Fibroblast of peridontal ligament (primary cell): ENCODE measurements around the gene SDC4.
A peak's percentile ranks its signal among the peaks of the same experiment; 100 is the strongest.

Experiments used
- DNase-seq: peaks from one replicate; pipeline ENCODE4 v3.0.0-alpha.2; 2010; ENCODE audit errors: extremely low read depth

Gene SDC4

DNA sequence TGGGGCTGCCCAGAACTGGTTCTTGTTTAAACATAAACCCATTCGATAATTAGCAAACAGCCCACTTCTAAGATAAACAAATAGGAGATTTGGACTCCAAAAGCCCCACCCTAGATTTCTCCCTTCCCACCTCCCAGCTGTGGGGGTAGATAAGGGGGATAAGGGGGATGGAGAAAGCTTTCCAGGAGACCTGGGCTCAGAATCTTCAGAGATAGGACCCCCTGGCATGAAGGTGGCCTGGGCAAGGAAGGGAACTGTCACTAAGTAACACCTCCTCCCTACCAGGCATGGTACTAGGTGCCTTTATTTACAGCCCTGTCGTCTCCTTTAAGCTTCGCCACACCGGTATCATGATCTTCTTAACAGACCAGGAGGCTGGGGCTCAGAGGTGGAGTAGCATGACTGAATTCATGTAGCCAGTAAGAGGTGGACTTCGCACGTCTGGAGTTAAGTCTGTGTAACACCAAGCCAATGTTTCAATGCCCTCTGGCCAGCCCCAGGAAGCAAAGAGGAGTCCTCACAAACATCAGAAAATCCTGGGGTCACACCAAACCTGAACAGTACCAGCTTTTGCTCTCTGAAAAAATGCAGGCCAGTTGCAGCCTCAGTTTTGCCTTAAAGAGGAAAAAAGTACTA lies 4.6 kb downstream of the SDC4 start:
- DNase-seq: no peak

DNA sequence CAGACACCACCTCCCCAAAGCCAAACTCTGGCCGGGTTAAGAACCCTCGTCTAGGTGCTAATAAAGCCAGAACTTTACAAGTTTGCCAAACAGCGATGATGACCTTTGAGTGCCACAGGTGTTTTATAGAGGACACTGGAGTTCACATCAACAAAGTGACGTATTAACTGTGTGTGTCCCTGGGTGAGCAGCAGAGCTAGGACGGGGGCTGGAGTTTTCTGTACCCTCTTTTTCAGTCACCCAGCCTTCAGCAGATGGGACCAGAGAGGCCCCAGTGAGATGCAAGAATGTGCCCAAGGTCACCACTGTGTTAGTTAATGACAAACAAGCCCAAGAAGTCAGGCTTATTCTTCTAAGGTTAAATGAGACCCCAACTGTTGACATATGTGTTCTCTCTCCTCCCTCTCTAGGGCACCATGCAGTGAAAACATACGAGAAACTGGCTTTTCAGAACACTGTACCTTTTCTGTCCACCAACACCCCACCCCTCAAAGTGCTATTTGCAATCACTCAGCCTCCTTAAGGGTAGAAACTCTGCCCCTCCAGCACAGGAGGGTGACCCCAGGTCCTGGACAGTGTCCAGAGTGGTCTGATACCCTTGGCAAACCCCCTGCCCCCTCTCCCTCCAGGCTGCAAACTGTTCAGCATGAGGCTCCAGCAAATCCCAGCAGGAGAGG lies 5.2 kb downstream of the SDC4 start:
- DNase-seq: no peak

DNA sequence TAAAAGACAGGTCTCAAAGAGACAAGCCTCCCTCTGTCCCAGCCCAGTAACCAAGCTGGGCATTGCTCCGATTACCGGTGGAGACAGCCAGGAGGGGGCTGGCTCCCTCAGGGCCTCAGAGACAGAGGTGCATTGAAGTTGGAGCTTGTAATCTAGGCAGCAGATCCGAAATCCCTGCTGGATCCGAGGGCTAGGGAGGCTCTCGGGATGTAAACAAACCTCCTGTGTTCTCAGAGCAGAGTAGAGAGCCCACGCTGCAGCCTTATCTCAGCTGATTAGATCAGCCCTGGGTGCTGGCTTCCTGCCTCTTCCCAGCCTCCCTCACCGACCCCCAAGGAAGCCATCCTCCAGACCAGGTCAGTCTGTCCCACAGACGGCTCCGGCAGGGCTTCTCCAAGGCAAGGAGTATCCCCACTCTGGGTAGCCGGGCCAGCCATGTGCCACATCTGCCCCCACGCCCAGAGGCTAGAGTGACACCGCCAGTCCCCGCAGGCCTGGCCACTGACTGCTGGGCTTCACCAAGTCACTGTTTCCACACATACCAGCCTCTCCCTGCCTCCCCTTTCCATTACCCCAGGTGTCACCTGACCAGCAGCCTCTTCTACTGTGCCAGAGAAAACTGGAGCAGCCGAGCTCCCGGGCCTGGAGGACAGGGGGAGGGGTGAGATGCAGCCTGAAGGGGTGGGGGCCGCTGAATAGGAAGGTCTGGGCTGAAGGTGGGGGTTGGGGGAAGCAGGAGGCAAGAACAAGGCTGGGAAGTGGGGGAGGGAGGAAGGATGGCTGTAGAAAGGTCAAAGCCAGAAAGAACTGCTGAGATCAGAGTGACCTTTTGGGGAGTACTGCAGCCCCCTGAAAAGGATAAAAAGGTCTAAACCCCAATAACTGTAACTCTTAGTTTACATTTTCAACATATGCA lies 6.0 kb downstream of the SDC4 start:
- DNase-seq: no peak

DNA sequence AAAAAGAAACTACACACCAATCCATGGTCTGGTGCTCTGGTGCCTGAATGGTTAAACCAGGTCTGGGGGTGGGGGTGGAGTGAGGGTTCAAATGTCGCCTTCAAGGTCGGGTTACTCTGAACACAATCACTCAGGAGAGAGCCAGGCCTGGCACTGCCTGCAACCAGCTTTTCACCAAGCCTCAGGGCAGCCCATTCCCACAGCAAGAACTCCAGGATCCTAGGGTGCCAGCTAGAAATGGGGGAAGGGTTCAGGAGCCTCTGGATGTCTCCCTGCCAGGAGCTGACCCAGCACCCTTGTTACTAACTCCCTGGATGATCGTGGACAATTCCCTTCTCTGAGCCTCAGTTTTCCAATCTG lies 6.7 kb downstream of the SDC4 start:
- no peak for DNase-seq

DNA sequence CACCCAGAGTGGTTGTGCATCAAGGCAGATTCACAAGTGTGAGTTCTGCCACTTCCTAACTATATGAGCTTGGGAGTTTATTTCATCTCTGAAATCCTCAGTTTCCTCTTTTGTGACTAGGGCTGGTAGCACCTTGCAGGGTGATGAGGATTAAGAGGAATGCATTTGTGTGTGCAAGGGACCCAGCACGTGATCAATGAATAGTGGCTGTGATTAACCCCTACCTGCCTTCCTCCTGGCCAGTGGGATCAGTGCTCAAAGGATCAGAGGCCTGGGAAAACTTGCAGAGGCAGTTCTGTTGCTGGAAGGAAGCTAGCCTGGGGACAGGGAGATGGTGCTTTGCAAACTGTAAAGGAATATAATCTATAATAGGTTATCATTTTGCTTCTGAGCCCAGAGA lies 7.3 kb downstream of the SDC4 start:
- DNase-seq: no peak

DNA sequence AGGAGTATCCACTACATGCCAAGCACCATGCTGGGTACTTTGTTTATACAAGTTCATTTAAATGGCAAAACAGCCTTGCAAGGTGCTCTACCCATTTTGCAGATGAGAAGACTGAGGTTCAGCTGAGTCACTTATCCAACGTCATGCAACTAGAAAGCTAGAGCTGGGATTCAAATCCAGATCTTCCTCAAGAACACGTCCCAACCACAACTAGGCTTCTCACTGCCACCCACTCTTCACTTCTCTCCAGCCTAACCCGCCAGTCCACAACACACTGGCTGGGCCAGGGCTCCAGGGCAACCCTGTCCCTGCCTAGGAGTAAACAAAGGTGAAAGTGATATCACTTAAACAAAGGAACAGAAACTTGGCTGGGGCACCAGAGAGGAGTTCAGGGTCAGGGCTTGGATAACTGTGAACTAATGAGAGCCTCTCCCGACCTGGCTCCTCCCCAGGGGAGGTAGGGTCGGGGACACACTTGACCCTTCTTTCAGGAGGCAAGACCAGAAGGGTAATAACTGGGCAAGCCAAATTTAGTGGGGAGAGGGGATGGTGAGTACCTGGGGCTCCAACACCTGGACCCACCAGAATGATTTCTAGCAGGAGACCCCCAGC lies 7.9 kb downstream of the SDC4 start:
- DNase-seq: no peak

DNA sequence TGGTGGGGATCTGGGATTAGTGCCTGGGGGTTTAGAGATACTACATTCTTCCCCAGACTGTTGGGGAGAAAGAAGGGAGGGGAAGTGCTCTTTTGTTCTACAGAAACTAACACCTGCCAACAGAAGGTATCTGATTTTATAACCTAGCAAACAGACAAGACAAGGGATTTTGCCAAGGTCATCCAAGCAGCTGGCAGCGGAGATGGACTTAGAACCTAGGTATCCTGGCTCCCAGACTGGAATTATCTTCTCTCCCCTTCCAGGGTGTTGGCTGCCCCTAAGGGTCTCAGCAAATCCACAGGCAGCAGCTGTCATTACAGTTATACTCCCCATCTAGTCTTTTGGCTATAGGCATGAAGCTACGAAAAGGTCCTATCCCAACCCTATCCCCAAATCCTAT lies 8.4 kb downstream of the SDC4 start:
- no peak for DNase-seq

DNA sequence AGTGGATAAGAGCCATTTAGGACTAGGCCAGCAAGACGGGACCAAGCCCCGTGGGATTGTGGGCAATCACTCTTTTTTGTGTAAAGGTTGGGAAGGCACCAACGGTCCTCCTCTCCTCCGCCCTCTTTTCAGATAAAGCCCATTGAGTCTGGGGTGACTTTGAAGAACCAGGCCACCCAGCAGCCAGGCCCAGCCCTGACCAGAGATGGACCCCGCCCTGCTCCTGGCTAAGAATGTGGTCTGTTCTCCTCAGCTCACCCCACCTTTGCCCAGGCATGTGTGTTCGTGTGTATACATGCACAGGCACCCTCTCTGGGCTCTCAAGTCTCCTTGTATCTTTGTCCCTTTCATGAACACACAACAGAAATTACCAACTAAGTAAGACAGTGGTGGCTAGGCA lies 9.1 kb downstream of the SDC4 start:
- no peak for DNase-seq

DNA sequence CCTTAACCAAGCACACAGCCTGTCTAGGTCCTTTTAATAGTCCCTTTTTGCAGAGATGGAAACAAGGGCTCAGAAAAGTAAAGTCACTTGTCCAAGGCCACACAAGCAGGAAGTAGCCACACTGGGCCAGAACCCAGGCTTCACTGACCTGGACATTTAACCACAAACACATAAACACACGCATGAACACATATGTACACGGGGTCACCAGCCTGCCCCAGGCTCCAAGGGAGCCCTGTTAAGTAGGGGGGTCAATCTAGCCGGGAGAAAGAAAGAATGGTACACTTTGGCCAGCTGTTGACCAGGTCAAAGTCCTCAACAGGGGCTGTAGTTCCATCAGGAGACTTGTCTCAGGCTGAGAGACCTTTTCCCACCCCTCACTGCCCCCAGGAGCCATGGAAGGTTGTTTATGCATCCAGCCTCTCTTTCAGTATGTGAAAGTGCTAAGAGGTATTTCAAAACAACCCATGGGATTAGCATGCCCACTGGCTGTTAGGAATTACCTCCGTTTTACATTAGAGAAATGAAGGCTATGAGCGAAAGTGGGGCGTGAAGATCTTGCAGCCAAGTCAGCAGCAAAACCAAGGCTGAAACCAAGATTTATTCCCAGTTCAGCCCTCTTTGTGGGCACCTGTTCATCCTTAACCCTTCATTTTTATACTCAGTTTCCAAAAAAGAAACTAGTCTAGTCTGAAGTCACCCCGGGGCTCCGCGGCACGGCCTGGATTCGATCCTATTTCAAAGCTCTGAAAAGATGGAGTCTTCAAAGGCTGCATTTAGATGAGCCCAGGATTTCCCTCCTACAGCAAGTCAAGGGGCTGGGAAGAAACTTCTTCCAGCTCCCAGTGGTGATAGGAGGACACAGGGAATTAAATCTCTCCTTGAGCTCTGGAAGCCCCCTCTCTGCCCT lies 9.8 kb downstream of the SDC4 start:
- peak; percentile 56 for DNase-seq

DNA sequence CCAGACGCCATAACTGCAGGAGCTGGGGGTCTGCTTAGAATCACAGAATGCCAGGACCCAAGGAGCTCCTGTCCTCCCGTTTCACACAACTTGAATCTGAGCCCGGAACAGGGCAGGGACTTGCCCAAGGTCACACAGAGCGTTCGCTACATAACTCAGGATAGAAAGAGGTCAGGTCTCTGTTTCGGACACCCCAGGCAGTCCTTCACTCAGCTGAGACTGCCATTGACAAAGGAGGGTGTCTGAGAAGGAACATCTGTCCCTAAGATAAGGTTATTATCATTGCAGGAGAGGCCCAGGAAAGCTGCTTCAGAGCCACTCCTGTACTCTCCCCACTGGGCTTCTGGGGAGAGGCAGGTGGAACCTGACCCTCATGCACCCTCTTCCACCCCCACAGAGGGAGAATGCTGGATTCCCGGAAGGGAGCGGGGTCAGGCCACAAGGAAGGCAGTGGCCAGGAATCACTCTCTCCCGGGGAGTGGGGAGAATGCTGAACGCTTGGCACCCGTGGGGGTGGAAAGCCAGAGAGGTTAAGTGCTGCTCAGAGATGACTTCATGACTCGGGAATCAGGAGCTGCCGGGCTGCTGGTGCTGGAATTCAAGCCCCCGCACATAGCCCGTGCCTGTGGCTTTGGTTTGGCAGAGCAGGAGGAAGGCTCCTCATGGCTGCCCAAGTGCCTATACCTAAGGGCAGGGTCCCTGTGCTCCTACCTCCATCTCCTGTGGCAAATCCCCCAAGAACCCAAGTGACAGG lies 10.7 kb downstream of the SDC4 start:
- peak; percentile 92 for DNase-seq

DNA sequence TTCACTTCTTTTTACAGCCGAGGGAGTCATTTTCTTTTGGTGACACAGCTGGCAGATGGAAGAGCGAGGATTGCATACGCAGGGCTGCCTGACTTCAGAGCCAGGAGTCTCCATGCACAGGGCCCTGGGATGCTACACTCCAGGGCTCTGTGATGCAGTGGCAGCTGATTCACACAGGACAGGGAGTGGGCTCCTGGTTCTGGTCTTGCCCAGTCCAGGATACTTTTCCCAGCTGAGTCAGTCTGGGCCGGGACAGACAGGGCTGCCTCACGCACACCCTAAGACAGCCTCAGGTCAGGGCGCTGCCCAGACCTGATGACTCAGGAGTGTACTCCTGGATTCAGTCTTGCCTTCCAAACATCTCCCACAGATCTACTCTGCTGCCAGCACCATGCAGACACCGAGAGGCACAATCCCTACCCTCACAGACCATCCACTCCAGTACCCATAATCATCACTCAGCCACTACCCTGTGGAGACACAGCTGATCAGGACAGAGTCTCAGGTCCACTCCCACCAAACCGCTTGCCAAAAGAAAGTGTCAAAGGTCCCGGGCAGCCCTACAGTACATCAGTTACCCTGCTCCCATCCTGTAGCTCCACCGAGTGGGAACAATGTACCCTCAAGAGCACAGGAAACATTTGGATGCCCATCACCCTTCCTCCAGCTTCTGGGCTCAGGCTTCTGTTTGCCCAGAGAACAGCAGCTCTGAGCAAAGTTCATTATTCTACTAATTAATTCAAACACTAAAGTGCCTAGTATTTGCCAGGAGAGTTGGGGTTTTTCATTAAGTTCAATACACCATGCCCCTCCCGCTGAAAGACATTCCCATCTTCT lies 11.5 kb downstream of the SDC4 start:
- peak; percentile 72 for DNase-seq

DNA sequence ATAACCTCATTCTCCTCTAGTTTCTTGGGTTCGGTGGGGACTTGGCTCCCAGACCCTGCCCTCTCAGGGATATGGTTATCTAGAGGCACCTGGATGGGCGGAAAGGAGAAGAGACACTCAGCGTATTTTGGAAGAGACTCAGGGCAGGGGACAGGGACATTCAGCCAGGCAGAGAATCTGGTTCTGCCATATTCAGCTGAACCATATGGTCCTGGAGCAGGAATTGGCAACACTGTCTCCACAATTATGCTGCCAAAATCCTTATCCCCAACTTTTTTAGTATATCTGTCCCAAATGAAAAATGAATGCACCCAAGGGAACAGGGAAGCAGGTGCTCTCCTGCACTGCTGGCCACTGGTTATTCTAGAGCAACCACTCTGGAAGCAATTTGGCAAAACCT lies 17.7 kb downstream of the SDC4 start:
- no peak for DNase-seq

DNA sequence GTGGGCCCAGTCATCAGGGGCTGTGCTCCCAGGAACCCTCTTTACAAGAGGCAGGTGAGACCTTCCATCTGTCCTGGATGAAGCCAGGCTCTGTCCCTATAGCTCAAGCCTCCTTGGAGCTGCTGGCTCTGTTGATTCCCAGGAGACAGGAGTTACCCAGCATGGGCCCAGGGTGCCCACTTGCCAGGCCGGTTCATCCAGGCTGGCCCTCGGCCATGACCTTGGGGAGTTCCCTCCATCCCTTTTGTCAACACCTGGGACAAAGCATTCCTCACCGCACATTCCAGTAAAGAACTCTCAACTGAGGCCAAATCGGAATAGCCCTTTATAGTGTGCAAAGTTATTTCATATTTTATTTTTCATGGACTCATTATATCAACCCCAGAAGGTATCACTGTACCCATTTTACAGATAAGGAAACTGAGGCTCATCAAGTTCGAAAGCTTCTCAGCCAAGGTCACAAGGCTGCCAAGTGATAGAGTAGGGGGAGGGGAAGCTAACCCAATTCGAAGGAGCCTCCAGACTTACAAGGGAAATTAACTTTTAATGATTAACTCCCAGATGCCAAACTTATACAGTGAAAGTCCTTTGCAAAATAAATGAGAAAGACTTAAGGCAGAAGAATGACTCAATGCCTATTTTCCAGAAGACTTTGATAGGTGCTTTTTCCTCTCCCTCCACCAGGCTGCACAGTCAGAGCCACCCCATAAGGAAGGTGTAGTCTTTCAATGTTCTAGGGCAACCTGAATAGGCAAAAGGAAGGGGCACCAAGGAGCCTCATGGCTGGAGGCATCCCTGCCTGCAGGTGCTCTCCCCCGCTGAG lies 18.5 kb downstream of the SDC4 start:
- no peak for DNase-seq

DNA sequence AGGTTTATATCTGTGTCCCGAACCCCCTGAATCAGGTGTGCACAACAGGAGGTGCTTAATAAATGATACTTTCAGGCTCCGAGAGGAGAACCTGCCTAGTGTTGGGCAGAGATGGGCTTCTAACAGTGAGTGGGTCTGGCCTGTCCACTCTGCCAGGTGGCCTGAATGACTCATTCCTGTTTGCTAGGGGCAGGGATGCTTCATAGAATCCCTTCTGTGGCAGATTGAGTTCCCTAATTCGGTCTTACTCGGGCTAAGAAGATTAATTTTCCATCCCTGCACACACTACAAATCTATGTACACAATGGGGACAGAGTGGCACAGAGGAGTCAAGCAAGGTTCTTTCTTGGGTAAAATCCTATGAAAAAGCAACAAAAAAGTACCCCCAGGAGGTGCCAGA lies 19.8 kb downstream of the SDC4 start:
- DNase-seq: no peak

DNA sequence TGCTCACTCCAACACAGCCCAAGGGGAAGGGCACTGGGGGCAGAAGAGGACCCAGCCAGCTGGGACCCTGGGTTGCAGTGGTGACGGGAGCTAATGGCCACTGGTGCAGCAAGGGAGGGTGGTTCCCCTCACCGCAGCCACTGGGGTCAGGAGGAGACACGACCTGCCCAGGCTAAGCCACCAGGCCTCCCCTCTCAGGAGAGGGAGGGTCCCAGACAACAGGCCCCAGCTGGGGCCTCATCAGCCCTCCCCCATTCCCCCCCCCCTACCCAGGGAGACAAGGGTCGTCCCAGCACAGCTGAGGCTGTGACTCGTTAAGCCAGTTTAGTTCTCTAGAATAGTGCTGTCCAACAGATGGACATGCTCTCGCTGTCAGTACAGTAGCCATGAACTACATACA lies 22.9 kb downstream of the SDC4 start:
- DNase-seq: no peak

DNA sequence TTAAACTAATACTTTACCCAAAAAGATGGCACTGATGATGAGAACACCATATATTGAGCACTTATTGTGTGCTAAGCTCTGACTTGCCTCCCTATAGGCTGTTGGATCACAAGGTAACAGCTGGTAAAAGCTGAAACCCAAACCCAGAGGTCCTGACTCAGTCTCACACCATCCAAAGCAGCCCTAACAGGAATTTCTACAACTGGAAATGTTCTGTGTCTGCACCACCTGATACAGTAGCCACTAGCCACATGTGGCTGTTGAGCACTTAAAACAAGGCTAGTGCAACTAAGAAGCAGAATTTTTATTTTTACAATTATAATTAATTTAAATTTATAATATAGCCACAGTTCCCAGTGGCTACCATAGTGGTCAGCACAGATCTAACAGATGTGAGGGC lies 24.5 kb downstream of the SDC4 start:
- DNase-seq: peak; percentile 60

DNA sequence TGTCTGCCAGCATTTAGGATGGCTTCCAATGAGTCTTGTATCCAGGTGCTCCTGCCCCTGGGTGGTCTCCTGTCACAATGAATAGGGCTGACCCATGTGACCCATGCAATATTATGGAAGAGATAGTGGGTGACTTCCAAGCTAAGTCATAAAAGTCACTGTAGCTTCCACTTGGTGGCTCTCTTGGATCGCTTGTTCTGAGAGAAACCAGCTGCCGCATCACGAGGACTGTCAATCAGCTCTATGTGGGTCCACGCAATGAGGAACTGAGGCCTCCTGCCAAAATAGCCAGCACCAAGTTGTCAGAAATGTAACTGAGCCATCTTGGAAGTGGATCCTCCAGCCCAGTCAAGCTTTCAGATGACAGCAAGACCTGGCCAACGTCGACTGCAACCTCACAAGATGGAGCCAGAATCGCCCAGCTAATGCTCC lies 25.3 kb downstream of the SDC4 start:
- DNase-seq: peak; percentile 62

DNA sequence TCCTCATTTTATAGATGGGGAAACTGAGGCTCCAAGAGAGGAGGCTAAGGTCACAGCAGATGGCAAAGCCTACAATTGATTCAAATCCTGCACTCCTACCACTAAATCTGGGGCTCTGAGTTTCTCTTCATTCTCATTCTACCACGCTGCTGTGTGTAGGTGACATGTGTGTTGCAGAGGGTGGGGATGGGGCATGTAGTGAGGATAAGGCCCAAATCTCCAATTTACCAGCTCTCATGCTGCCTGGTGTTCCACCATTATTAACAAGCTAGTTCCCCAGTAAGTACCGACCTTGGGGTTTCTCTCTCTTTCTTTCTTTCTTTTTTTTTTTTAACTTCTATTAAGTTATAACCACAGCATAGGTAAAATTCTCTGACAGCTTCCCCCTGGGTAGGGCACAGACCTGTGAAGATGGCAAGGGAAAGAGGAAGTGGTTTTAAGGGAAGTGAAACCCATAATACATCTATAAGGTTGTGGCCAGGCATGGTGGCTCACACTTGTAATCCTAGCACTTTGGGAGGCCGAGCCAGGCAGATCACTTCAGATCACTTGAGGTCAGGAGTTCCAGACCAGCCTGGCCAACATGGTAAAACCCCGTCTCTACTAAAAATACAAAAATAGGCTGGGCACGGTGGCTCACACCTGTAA lies 27.2 kb downstream of the SDC4 start:
- no peak for DNase-seq
